Naive B cell (primary cell): Measurements from ENCODE around the gene MPZL3. TPM values are rescaled to one million over a fixed set of nuclear protein-coding genes. Genes with fewer than 3 reads are reported as not detected.
A peak's percentile ranks its signal among the peaks of the same experiment; 100 is the strongest.

ENCODE experiments used
- ATAC-seq, 2 donors: fragments of 150-1000 bp; cut with Tn5 transposase; 2 replicates each; pipeline ENCODE4 v1.10.0; 2021; ENCODE audit warnings: low read depth in 2 of 2, mild to moderate bottlenecking in 2 of 2, moderate library complexity in 2 of 2
- DNase-seq: peaks from one replicate; pipeline ENCODE4 v3.0.0; 2022
- H3K27ac Mint-ChIP-seq, 6 donors: one replicate each; pipeline ENCODE4 v1.8.0; 2020 to 2022; ENCODE audit warnings: mild to moderate bottlenecking in 6 of 6, mixed read lengths in 6 of 6, moderate library complexity in 5 of 6, inconsistent platforms in 2 of 6
- H3K27me3 Mint-ChIP-seq, 3 donors: one replicate each; pipeline ENCODE4 v1.8.0; 2021 to 2022; ENCODE audit warnings: mixed read lengths in 3 of 3, mild to moderate bottlenecking in 1 of 3
- H3K36me3 Mint-ChIP-seq, 2 donors: one replicate each; pipeline ENCODE4 v1.8.0; 2020 to 2022; ENCODE audit warnings: mixed read lengths in 2 of 2, inconsistent platforms in 1 of 2, mild to moderate bottlenecking in 1 of 2
- H3K4me1 Mint-ChIP-seq, 3 donors: one replicate each; pipeline ENCODE4 v1.8.0; 2020 to 2022; ENCODE audit warnings: mixed read lengths in 3 of 3, inconsistent platforms in 1 of 3, mild to moderate bottlenecking in 1 of 3, moderate library complexity in 1 of 3
- H3K4me3 Mint-ChIP-seq, 8 donors: one replicate each; pipeline ENCODE4 v1.8.0; 2020 to 2022; ENCODE audit warnings: mild to moderate bottlenecking in 8 of 8, mixed read lengths in 8 of 8, moderate library complexity in 8 of 8, inconsistent platforms in 2 of 8
- H3K9me3 Mint-ChIP-seq, 7 donors: one replicate each; pipeline ENCODE4 v1.8.0; 2020 to 2022; ENCODE audit warnings: mixed read lengths in 7 of 7, mild to moderate bottlenecking in 5 of 7, inconsistent platforms in 2 of 7, moderate library complexity in 1 of 7
- polyA plus RNA-seq, 6 donors: library from polyadenylated mRNA; unstranded; fragments of 300-500 nt; fragmentation: Illumina TruSeq; gene quantifications; one replicate each; pipeline ENCODE4 v1.2.3, GENCODE V29; 2021; ENCODE audit warnings: low read depth in 6 of 6

Gene MPZL3
- 1 to 10 TPM in 5 of 6 donors, under 1 TPM in 1; 0.89 to 3.2 (median 1.5) TPM for polyA plus RNA-seq

- H3K4me1 Mint-ChIP-seq = peaks cover 11 to 15% (median 14%) of the 10 kb centered on the region in 3 donors
- peaks cover 17 to 32% (median 28%) of the 10 kb centered on the region in 3 donors for H3K27me3 Mint-ChIP-seq
- ATAC-seq (peak; percentile 85), DNase-seq (peak; percentile 83)
- peaks cover 4 to 9% of the 10 kb centered on the region in 2 donors for H3K36me3 Mint-ChIP-seq
- H3K9me3 Mint-ChIP-seq = peaks cover 0 to 6% (median 0%) of the 10 kb centered on the region in 7 donors
- H3K4me3 Mint-ChIP-seq = peak within 1 kb of the TSS; percentile 98 to 99 (median 98)
- peak within 1 kb of the TSS; percentile 98 to 100 (median 100) for H3K27ac Mint-ChIP-seq
Observed at GRCh38 chr11:118251858-118252652, at the start of gene MPZL3. Gene MPZL3, minus strand, starts transcription at chr11:118252365. Its CDS starts 71 bp downstream, at chr11:118252294.

- Mint-ChIP-seq H3K9me3 (no peaks in the 10 kb centered on the region), H3K27me3 (peaks cover 4 to 14% (median 9%) of the 10 kb centered on the region in 3 donors), H3K27ac (no peak overlapping the region), H3K4me1 (peaks cover 0 to 13% (median 6%) of the 10 kb centered on the region in 3 donors), H3K4me3 (no peak overlapping the region), H3K36me3 (no peaks in the 10 kb centered on the region)
- DNase-seq (no peak), ATAC-seq (no peak)
Observed at GRCh38 chr11:118301600-118302195, 49.5 kb upstream of the MPZL3 start.

GRCh38 chr11:118295815-118296454 is 43.8 kb upstream of the MPZL3 start:
- Mint-ChIP-seq H3K4me1 (peaks cover 0 to 3% (median 3%) of the 10 kb centered on the region in 3 donors), H3K36me3 (no peaks in the 10 kb centered on the region), H3K4me3 (no peak overlapping the region), H3K27ac (no peak overlapping the region), H3K27me3 (peaks cover 20 to 24% (median 21%) of the 10 kb centered on the region in 3 donors), H3K9me3 (no peaks in the 10 kb centered on the region)
- DNase-seq (no peak), ATAC-seq (peak in 1 of 2 donors; percentile 35)

- DNase-seq (no peak), ATAC-seq (no peak)
- H3K4me1 Mint-ChIP-seq = peaks cover 0 to 6% (median 4%) of the 10 kb centered on the region in 3 donors
- H3K27ac Mint-ChIP-seq = no peak overlapping the region
- H3K9me3 Mint-ChIP-seq = no peaks in the 10 kb centered on the region
- H3K36me3 Mint-ChIP-seq = no peaks in the 10 kb centered on the region
- H3K27me3 Mint-ChIP-seq = peaks cover 24 to 28% (median 28%) of the 10 kb centered on the region in 3 donors
- H3K4me3 Mint-ChIP-seq = no peak overlapping the region
Observed at GRCh38 chr11:118295199-118295598, 43.0 kb upstream of the MPZL3 start.

GRCh38 chr11:118294053-118294452 is 41.9 kb upstream of the MPZL3 start:
- H3K36me3 Mint-ChIP-seq = no peaks in the 10 kb centered on the region
- DNase-seq (no peak), ATAC-seq (no peak)
- no peak overlapping the region for H3K4me3 Mint-ChIP-seq
- peaks cover 24 to 34% (median 28%) of the 10 kb centered on the region in 3 donors for H3K27me3 Mint-ChIP-seq
- peaks cover 0 to 6% (median 4%) of the 10 kb centered on the region in 3 donors for H3K4me1 Mint-ChIP-seq
- no peak overlapping the region for H3K27ac Mint-ChIP-seq
- H3K9me3 Mint-ChIP-seq = no peaks in the 10 kb centered on the region

- Mint-ChIP-seq H3K27ac (peak overlapping the region in 1 of 6 donors; percentile 17), H3K4me1 (peaks cover 2 to 6% (median 4%) of the 10 kb centered on the region in 3 donors), H3K36me3 (no peaks in the 10 kb centered on the region), H3K27me3 (peaks cover 24 to 34% (median 28%) of the 10 kb centered on the region in 3 donors), H3K9me3 (no peaks in the 10 kb centered on the region), H3K4me3 (no peak overlapping the region)
- ATAC-seq = no peak
- no peak for DNase-seq
Observed at GRCh38 chr11:118291477-118292135, 39.4 kb upstream of the MPZL3 start.

- peak; percentile 5 for DNase-seq
- ATAC-seq = peak; percentile 32 to 38
- Mint-ChIP-seq H3K4me1 (peaks cover 2 to 6% (median 4%) of the 10 kb centered on the region in 3 donors), H3K27me3 (peaks cover 24 to 39% (median 28%) of the 10 kb centered on the region in 3 donors), H3K27ac (no peak overlapping the region), H3K36me3 (no peaks in the 10 kb centered on the region), H3K4me3 (no peak overlapping the region), H3K9me3 (no peaks in the 10 kb centered on the region)
Observed at GRCh38 chr11:118290923-118291322, 38.8 kb upstream of the MPZL3 start.

GRCh38 chr11:118289401-118289800 is 37.2 kb upstream of the MPZL3 start:
- no peak for DNase-seq
- no peak overlapping the region for H3K27ac Mint-ChIP-seq
- ATAC-seq = no peak
- no peaks in the 10 kb centered on the region for H3K9me3 Mint-ChIP-seq
- no peaks in the 10 kb centered on the region for H3K36me3 Mint-ChIP-seq
- peaks cover 20 to 43% (median 23%) of the 10 kb centered on the region in 3 donors for H3K27me3 Mint-ChIP-seq
- H3K4me3 Mint-ChIP-seq = no peak overlapping the region
- H3K4me1 Mint-ChIP-seq = peaks cover 2 to 6% (median 4%) of the 10 kb centered on the region in 3 donors

GRCh38 chr11:118287006-118287405 is 34.8 kb upstream of the MPZL3 start:
- no peak for ATAC-seq
- H3K27ac Mint-ChIP-seq = no peak overlapping the region
- peaks cover 0 to 4% (median 0%) of the 10 kb centered on the region in 7 donors for H3K9me3 Mint-ChIP-seq
- peaks cover 5 to 10% (median 6%) of the 10 kb centered on the region in 3 donors for H3K4me1 Mint-ChIP-seq
- DNase-seq = no peak
- H3K36me3 Mint-ChIP-seq = no peaks in the 10 kb centered on the region
- peaks cover 15 to 32% (median 16%) of the 10 kb centered on the region in 3 donors for H3K27me3 Mint-ChIP-seq
- H3K4me3 Mint-ChIP-seq = no peak overlapping the region

GRCh38 chr11:118286545-118286944 is 34.4 kb upstream of the MPZL3 start:
- peaks cover 0 to 4% (median 0%) of the 10 kb centered on the region in 7 donors for H3K9me3 Mint-ChIP-seq
- H3K27me3 Mint-ChIP-seq = peaks cover 10 to 28% (median 12%) of the 10 kb centered on the region in 3 donors
- ATAC-seq = no peak
- DNase-seq = no peak
- no peak overlapping the region for H3K4me3 Mint-ChIP-seq
- H3K4me1 Mint-ChIP-seq = peaks cover 8 to 12% (median 9%) of the 10 kb centered on the region in 3 donors
- no peaks in the 10 kb centered on the region for H3K36me3 Mint-ChIP-seq
- H3K27ac Mint-ChIP-seq = no peak overlapping the region

- H3K27ac Mint-ChIP-seq = no peak overlapping the region
Observed at GRCh38 chr11:118283756-118284350, 31.7 kb upstream of the MPZL3 start.

GRCh38 chr11:118283037-118283636 is 31.0 kb upstream of the MPZL3 start:
- peaks cover 10 to 20% (median 14%) of the 10 kb centered on the region in 3 donors for H3K4me1 Mint-ChIP-seq
- H3K36me3 Mint-ChIP-seq = no peaks in the 10 kb centered on the region
- H3K4me3 Mint-ChIP-seq = no peak overlapping the region
- peaks cover 5 to 9% (median 5%) of the 10 kb centered on the region in 3 donors for H3K27me3 Mint-ChIP-seq
- no peak overlapping the region for H3K27ac Mint-ChIP-seq
- ATAC-seq (no peak), DNase-seq (no peak)
- H3K9me3 Mint-ChIP-seq = peaks cover 0 to 4% (median 0%) of the 10 kb centered on the region in 7 donors

More at GRCh38 chr11:118283756-118284350, 31.7 kb upstream of the MPZL3 start:
- Mint-ChIP-seq H3K4me1 (peaks cover 10 to 20% (median 14%) of the 10 kb centered on the region in 3 donors), H3K36me3 (no peaks in the 10 kb centered on the region), H3K9me3 (peaks cover 0 to 4% (median 0%) of the 10 kb centered on the region in 7 donors), H3K27me3 (peaks cover 1 to 9% (median 2%) of the 10 kb centered on the region in 3 donors), H3K4me3 (no peak overlapping the region)
- ATAC-seq (no peak), DNase-seq (no peak)
